Measurements from ENCODE around the gene STX8.
"Not testable (repeated sequence)": the region's sequence is repeated elsewhere in the genome, so short reads cannot be mapped to it uniquely, and the experiment has no call there.

The STX8 gene

GRCh38 chr17:9499041-9499440, 76.6 kb downstream of the STX8 start:
- no peak for DNase-seq (ENCODE audit: low read depth in 2 of 2)

GRCh38 chr17:9498490-9498889, 77.1 kb downstream of the STX8 start:
- DNase-seq (ENCODE audit: low read depth in 2 of 2), result no peak

GRCh38 chr17:9488556-9488955, 87.1 kb downstream of the STX8 start:
- DNase-seq (ENCODE audit: low read depth in 2 of 2), result no peak

- no peak for DNase-seq (ENCODE audit: low read depth in 2 of 2)
Observed at GRCh38 chr17:9487406-9487805, 88.2 kb downstream of the STX8 start.

GRCh38 chr17:9484789-9485188, 90.8 kb downstream of the STX8 start:
- no peak for DNase-seq (ENCODE audit: low read depth in 2 of 2)

GRCh38 chr17:9479964-9480363, 95.7 kb downstream of the STX8 start:
- no peak for DNase-seq (ENCODE audit: low read depth in 2 of 2)

GRCh38 chr17:9478889-9479288, 96.7 kb downstream of the STX8 start:
- DNase-seq (ENCODE audit: low read depth in 2 of 2), result no peak

- no peak for DNase-seq (ENCODE audit: low read depth in 2 of 2)
Observed at GRCh38 chr17:9475101-9475658, 100.4 kb downstream of the STX8 start.

- no peak for DNase-seq (ENCODE audit: low read depth in 2 of 2)
Observed at GRCh38 chr17:9473711-9474110, 101.9 kb downstream of the STX8 start.

GRCh38 chr17:9472541-9472940, 103.1 kb downstream of the STX8 start:
- no peak for DNase-seq (ENCODE audit: low read depth in 2 of 2)

GRCh38 chr17:9472094-9472493, 103.5 kb downstream of the STX8 start:
- DNase-seq (ENCODE audit: low read depth in 2 of 2), result no peak

GRCh38 chr17:9470171-9470570, 105.4 kb downstream of the STX8 start:
- DNase-seq (ENCODE audit: low read depth in 2 of 2), result no peak

GRCh38 chr17:9468937-9469336, 106.7 kb downstream of the STX8 start:
- DNase-seq (ENCODE audit: low read depth in 2 of 2), result no peak

GRCh38 chr17:9468532-9468931, 107.1 kb downstream of the STX8 start:
- DNase-seq (ENCODE audit: low read depth in 2 of 2), result no peak

- no peak for DNase-seq (ENCODE audit: low read depth in 2 of 2)
Observed at GRCh38 chr17:9467518-9467917, 108.1 kb downstream of the STX8 start.

- no peak for DNase-seq (ENCODE audit: low read depth in 2 of 2)
Observed at GRCh38 chr17:9465210-9465921, 110.3 kb downstream of the STX8 start.

- no peak for DNase-seq (ENCODE audit: low read depth in 2 of 2)
Observed at GRCh38 chr17:9457005-9457404, 118.6 kb downstream of the STX8 start.

- no peak for DNase-seq (ENCODE audit: low read depth in 2 of 2)
Observed at GRCh38 chr17:9456330-9456729, 119.3 kb downstream of the STX8 start.

GRCh38 chr17:9451934-9452333, 123.7 kb downstream of the STX8 start:
- DNase-seq (ENCODE audit: low read depth in 2 of 2), result no peak

- DNase-seq (ENCODE audit: low read depth in 2 of 2), result not testable (repeated sequence)
Observed at GRCh38 chr17:9447298-9447697, 128.3 kb downstream of the STX8 start.

GRCh38 chr17:9446528-9446927, 129.1 kb downstream of the STX8 start:
- DNase-seq (ENCODE audit: low read depth in 2 of 2), result no peak

GRCh38 chr17:9445424-9445823, 130.2 kb downstream of the STX8 start:
- DNase-seq (ENCODE audit: low read depth in 2 of 2), result no peak

GRCh38 chr17:9444687-9445086, 130.9 kb downstream of the STX8 start:
- DNase-seq (ENCODE audit: low read depth in 2 of 2), result no peak

GRCh38 chr17:9443811-9444210, 131.8 kb downstream of the STX8 start:
- DNase-seq (ENCODE audit: low read depth in 2 of 2), result no peak

Measured in activated CD4-positive, alpha-beta T cell treated with anti-CD3 and anti-CD28 coated beads for 24 hours (primary cell).